NCI-H1930 (cell line): ENCODE measurements around the gene SLC27A1.
"Not testable (repeated sequence)": the region's sequence is repeated elsewhere in the genome, so short reads cannot be mapped to it uniquely, and the experiment has no call there.

ENCODE experiments used
- DNase-seq, 2 experiments: peaks; one replicate each; lab custom pipeline; 2025; lab: John Stamatoyannopoulos, UW

The SLC27A1 gene

DNA sequence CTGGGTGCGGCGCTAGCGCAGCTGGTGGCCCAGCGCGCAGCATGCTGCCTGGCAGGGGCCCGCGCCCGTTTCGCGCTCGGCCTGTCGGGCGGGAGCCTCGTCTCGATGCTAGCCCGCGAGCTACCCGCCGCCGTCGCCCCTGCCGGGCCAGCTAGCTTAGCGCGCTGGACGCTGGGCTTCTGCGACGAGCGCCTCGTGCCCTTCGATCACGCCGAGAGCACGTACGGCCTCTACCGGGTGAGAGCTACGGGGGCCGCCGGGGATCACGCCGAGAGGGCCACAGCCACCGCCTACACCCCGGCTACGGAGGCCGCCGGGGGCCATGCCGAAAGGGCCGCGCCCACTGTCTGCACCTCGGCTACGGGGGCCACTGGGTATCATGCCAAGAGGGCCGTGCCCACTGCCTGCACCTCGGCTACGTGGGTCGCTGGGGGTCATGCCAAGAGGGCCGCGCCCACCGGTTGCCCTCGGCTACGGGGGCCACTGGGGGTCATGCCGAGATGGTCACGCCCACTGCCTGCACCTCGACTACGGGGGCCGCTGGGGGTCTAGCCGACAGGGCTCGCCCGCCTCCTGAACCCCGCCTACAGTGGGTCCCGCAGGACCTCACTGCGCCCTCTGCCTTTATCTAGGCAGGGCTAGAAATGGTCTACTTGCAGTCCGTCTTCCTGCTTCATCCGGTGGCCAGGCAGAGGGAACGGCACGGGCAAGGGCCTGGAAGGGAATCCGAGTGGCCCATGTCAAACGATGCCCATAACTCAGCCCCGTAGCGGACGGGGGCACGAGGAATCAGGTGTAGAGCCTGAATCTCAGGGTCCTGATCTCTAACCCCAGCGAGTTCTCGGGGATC is 41.6 kb downstream of the SLC27A1 start:
- peak; percentile 50 to 72 for DNase-seq

DNA sequence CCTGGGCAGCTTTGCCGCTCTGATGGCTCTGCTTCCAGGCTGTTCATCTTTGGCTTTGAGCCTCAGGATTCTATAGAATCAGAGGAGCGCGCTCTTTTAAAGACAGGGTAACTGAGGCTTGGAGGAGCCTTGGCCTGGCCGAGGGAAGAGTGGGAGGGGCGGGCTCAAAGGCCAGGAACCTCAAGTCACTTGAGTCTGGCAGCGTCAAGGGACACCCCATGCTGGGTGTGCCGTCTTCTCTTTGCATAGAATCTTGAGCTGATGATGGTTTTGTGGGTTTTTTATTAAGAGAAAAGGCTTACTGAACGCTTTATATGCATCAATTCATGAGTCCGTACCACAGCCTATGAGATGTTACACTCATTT is 42.2 kb downstream of the SLC27A1 start:
- DNase-seq, result no peak

DNA sequence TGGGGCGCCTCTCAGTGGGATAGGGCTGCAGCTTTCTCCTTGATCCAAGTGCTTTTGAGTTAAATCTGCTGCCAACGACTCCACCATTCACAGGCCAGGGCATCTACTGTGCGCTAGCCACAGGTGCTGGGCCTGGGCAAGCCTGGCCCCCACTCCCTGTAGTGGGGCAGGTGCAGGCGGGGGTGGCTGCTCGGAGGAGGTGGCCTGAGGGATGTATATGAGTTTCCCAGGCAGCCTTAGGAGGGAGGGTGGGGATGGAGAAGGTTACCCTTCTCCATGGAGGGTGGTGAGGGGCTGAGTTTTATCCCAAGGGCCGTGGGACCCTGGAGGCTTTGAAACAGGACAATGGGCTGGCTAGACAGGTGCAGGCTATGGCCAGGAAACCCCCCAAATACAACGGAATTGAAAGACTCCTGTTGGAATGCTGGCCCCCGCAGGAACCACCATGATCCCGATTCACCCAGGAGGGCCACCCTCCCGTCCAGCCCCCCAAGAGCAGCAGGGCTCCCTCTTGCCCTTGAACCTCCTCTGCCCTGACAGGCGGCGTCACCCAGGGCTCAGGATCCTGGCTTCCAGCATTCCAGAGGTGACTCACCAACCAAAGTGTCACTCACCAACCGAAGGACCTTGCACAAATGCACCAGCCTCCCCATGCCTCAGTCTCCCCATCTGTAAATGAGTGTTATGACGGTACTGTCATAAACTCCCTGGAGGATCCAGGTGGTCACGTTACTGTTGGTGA is 45.3 kb downstream of the SLC27A1 start:
- DNase-seq, result no peak

DNA sequence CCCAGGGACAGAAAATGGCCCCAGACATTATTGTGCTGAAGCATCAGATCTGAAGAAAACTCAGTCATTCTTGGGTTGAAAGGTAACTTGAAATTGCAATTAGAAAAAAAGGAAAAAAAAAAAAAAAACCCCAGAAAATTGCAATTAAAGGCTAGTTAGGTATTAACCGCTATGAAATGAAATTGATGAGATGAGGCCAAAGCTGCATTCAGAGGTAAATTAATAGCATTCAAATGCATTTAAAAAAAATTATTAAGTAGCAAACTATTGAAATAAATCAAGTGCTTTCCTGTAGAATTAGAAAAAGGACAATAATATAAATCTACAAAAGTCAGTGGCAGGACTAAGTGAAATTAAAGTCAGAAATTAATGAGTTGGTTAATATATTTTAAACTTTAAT is 47.6 kb downstream of the SLC27A1 start:
- DNase-seq, result no peak

DNA sequence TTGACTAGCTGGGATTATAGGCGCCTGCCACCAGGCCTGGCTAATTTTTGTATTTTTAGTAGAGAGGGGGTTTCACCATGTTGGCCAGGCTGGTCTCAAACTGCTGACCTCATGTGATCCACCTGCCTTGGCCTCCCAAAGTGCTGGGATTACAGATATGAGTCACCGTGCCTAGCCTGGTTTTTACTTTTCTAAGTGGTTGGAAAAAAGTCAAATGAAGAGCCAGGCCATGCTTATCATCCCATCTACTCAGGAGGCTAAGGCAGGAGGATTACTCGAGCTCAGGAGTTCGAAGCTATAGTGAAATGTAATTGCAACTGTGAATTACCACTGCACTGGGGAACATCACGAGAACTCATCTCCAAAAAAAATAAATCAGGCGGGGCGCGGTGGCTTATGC is 48.3 kb downstream of the SLC27A1 start:
- not testable (repeated sequence) for DNase-seq

DNA sequence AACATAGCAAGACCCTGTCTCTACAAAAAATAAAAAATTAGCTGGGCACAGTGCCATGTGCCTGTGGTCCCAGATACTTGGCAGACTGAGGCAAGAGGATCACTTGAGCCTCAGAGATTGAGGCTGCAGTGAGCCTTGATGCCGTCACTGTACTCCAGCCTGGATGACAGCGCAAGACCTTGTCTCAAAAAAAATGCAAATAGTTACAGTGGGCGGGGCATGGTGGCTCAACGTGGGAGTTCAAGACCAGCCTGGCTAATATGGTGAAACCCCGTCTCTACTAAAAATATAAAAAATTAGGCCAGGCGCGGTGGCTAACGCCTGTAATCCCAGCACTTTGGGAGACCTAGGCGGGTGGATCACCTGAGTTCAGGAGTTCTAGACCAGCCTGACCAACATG is 49.6 kb downstream of the SLC27A1 start:
- DNase-seq, result no peak

DNA sequence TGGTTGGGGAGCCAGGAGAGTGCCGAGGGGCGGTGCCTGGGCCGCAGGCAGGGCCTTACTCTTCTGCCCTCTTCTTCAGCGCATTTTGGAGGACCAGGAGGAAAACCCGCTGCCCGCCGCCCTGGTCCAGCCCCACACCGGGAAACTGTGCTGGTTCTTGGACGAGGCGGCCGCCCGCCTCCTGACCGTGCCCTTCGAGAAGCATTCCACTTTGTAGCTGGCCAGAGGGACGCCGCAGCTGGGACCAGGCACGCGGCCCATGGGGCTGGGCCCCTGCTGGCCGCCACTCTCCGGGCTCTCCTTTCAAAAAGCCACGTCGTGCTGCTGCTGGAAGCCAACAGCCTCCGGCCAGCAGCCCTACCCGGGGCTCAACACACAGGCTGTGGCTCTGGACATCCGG is 50.5 kb downstream of the SLC27A1 start:
- no peak for DNase-seq

DNA sequence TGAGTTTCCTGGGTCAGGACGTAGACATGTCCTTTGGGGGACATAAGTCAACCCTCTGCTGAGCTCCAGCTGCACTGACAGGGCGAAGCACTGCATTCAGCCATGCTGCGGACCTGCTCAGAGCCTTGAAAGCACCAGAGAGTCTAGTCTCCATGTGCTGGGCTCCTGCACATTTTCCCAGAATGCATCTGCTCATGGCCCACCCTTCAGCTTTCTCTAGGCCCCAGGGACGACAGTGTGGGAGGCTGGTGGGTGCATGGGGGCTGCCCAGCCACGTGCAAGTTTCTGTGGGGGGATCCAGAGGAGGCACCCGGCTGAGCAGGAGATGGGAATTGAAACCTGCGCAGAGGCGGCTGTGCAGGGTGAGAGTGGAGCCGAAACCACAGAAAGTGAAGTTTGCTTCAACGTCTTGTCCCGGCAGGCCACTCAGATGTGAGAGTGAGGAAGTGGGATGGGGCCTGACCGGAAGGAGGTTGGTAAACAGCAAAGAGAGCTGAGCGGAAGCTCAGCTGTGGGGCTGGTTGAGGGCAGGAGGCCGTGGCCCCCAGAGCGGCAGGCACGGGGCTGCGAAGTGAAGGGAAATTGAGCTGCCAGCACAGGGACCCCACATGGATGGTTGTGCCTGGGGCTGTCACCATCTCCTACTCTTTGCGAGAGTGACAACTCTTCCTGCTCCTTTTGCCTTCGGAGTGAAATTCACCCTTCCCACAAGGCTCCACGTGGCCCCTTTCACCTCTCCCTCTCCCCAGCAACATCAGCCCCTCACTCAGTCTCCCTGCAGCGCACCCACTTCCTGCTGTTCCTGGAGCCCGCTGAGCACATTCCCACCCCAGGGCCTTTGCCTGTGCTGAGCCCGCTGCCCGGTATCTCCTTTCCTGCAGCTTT is 52.9 kb downstream of the SLC27A1 start:
- DNase-seq, result no peak

DNA sequence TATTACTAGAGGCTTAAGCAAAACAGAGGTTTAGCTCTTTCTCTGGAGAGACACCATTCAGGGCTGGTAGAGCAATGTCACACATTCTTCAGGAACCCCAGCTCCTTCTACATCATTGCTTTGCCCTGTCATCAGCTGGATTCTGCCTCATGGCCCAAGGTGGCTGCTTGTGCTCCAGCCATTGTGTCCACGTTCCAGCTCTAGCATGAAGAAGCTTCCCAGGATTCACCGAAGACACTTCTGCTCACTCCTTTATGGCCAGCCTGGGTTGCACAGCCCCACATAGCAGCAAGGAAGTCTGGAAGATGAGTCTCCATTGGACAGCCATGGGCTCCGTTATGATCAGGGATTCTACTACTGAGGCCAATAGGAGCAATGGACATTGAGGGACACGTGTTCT is 54.3 kb downstream of the SLC27A1 start:
- no peak for DNase-seq

DNA sequence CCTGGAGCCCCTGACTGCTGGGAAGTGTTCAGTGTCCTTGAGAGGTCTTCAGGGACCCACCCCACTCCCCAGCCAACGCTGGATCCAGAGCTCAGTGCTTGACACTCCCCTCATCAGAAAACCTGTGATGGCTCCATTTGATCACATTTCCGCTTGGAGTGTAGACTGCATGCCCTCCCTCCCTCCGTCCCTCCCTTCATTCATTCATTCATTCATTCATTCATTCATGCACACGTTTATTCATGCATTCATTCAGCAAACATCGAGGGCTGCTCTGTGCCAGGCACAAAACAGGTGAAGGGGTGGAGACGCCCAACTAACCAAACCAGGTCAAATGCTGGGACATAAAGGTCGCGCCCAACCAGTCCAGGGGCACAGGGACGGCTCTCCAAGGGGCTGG is 54.8 kb downstream of the SLC27A1 start:
- no peak for DNase-seq

DNA sequence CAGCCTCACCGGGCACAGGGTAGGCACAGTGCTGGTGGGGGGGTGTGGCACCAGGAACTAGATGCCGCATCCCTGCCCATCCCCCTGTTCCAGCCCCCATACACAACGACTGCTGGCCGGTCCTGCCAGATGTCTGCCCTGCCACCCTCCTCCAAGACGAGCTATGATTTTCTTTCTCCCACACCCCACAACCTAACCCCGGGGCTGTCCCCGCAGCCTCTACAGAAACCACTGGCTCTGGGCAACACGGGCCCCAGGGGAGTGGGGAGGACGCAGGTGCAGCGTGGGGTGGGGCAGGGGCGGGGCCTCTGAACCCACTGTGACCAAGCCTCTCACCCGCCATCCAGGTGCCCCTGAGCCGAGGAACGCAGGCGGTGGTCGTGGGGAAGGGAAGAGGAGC is 56.6 kb downstream of the SLC27A1 start:
- no peak for DNase-seq

DNA sequence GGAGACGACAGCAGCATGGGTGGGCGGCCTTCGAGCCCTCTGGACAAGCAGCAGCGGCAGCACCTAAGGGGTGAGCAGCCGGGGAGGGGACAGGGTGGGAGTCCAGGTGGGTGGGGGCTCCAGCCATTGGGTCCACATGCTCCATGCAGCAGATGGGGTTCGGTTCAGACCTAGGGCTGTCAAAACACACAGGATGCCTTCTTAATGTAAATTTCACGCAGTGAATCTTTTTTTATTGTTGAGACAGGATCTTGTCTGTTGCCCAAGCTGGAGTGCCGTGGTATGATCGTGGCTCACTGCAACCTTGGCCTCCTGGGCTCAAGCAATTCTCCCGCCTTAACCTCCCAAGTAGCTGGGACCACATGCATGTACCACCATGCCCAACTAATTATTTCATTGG is 57.0 kb downstream of the SLC27A1 start:
- no peak for DNase-seq

DNA sequence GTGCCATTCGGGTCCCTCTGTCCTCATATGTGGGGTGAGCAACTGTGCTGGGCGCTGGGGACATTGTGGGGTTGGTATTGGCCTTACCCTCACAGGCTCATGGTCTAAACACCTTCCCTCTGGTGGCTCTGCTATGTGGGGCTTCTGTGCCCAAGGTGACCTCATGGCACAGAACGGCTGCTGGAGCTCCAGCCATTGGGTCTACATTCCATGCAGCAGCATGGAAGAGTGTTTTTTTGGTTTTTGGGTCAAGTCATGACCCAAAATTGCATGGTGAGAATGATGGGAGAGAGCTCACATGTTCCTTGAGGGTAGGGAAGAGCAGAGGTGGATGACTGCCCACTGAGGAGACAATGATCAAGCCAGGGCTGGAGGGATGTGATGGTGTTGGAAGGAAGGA is 58.3 kb downstream of the SLC27A1 start:
- no peak for DNase-seq

DNA sequence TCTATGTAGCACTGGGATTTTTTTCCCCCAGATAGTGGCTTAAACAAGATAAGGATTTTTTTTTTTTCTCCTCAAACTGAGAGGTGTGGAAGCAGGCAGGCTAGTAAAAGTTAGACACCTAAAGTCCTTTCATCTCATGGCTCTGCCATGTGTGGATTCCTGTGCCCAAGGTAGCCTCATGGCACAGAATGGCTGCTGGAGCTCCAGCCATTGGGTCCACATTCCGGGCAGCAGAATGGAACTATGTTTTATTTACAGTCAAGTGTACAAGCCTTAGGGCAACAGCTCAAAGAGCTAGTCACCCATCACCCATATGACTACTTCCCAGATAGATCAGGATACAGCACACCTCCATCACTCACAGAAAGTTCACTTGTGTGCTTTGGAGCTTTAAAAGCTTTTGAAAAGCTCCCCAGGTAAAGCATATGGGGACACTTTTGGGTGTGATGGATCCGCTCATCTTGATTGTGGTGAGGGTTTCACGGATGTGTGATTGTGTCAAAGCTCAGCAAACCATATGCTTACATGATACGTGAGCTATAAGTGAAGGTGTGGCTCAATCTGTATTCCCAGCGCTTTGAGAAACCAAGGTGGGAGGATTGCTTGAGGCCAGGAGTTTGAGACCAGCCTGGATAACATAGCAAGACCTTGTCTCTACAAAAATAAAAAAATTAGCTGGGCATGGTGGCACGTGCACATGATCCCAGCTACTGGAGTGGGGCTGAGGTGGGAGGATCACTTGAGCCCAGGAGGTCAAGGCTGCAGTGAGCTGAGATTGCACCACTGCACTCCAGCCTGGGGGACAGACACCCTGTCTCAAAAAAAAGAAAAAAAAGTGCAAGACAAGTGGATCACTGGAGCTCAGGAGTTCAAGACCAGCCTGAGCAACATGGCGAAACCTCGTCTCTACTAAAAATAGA is 59.2 kb downstream of the SLC27A1 start:
- DNase-seq, result no peak

DNA sequence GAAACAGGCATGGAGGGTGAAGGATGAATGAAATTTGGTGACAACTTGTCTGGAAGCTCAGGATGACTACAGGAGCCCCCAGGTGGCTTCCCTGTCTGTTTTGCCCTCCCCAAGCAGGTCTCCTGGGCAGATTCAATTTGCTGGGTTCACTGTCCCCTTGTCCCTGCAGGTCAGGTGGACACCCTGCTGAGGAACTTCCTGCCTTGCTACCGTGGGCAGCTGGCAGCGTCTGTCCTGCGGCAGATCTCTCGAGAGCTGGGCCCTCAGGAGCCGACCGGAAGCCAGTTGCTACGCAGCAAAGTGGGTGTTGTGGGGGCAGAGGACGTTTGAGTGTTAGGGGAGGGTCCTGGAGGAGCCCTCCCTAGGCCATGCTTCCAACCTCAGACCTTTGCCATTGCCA is 60.3 kb downstream of the SLC27A1 start:
- DNase-seq, result no peak

DNA sequence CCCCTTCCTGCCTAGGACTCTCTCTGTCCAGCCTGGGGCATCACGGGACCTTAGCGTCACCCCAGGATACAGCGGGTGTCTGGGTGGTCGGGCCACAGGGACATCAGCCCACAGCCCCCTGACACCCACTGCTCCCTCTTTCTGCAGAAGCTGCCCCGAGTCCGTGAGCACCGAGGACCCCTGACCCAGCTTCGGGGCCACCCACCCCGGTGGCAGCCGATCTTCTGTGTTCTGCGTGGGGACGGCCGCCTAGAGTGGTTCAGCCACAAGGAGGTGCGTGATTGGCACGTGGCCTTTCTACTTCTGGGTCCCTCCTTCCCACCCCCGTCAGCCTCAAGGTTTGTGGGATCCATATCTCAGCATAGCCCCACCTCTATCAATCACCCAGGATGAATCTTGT is 61.8 kb downstream of the SLC27A1 start:
- DNase-seq, result no peak

DNA sequence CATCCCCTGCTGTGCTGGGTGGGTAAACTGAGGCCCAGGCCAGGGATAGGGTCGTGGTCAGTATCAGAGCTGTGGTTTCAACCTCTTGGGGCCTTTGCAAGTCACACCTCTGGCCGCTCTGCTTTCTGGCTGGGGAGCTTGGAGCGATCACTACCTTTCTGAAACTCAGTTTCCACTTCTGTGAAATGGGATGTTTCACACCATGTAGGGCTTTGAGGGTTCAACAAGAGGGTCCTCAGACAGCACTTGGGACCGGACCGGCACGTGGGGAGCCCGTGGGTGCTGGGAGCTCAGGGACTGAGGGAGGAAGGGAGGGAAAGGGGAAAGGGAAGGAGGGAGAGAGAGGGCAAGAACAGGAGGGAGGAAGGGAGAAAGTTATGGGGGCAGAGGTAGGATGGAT is 62.2 kb downstream of the SLC27A1 start:
- DNase-seq, result no peak

DNA sequence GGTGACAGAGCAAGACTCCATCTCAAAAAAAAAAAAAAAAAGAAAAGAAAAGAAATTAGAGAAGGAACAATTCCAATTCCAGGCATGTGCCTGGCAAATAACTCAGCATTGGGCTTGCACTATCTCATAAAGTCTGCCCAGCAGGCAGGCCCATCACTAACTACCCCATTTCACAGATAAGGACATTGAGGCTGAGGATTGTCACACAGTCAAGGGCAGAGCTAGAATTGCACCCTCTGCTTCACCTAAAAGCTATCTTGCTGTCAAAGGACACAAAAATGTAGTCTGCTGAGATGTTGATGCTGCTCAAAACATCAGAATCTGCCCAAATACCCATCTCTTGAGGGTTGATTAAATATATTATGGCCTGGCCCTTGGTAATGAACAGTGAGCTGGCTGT is 64.4 kb downstream of the SLC27A1 start:
- DNase-seq, result no peak

DNA sequence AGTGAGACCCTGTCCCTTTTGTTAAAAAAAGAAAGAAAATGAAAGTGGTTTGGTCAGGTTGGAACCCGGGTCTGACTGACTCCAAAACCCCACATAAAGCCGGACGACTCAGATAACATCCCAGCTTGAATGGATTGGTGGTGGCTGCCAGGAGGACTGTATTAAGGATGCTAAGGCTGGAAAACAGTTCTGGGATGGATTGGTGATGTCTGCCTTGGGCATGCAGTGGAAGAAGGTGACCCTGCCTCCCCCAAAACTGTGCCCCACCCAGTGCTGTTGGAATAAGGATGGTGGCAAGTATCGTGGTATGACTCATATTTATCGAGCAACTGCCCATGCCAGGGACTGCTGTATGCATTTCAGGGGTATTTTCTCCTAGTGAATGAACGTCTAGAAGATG is 66.6 kb downstream of the SLC27A1 start:
- DNase-seq, result no peak

DNA sequence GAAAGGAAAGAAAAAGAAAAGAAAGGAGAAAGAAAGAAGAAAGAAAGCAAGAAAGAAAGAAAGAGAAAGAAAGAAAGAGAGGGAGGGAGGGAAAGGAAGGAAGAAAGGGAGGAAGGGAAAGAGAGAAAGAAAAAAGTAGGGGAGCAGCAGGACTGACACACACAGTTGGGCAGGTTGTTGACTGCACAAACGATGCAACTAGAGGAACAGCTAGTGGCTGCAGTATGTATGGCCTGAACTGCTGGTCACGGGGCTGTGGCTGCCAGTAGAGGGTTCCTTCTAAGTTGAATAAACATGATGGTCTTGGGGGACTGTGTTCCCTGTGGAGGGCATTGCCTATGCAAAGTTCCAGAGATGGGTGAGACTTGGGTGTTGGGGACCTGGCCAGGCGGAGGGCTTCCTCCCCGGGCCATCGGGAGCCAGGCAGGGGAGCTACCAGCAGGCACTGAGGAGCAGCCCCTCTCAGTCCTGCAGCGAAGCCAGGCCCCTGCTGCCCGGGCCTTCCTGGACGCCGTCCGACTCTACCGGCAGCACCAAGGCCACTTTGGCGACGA is 68.4 kb downstream of the SLC27A1 start:
- DNase-seq, result no peak
